B cell (primary cell): ENCODE data around the gene TCP11L2. TPM values are rescaled to one million over a fixed set of nuclear protein-coding genes. Genes with fewer than 3 reads are reported as not detected.

Experiments used
- ATAC-seq: fragments of 200-7000 bp; cut with Tn5 transposase; one replicate; pipeline ENCODE4 v1.10.0; 2021; ENCODE audit warnings: low read depth, mild to moderate bottlenecking, moderate number of reproducible peaks, moderate library complexity
- CTCF ChIA-PET: fragments of 350-600 bp; sonication (Branson Sonifier 250); formaldehyde crosslinking; loops from one replicate; lab custom pipeline; 2021; ENCODE audit warnings: antibody characterized with exemption, inconsistent platforms; lab: Charles Lee
- POLR2A ChIA-PET: fragments of 350-600 bp; sonication (Branson Sonifier 250); formaldehyde crosslinking; loops from one replicate; lab custom pipeline; 2021; ENCODE audit warnings: antibody characterized with exemption; lab: Charles Lee
- DNase-seq: peaks from one replicate; pipeline ENCODE4 v3.0.0; 2013
- H2AFZ ChIP-seq: 2 replicates; pipeline ENCODE4 v1.6.1; 2012; ENCODE audit warnings: mild to moderate bottlenecking, low read depth, low read length; ENCODE audit not compliant: insufficient read depth, poor library complexity, severe bottlenecking
- H3K27ac ChIP-seq, 2 donors: 1 replicate in 1 of 2; 2 replicates in 1 of 2; pipeline ENCODE4 v1.5.1; 2012 to 2013; ENCODE audit warnings: low read length in 2 of 2, mild to moderate bottlenecking in 2 of 2, moderate library complexity in 1 of 2
- H3K27me3 ChIP-seq, 4 experiments: fragments of 200-600 bp in 1 of 4; sonication (generic) in 1 of 4; replicated peaks in 1 of 4; 1 replicate in 2 of 4; 2 replicates in 2 of 4; pipeline versions ENCODE4 v1.6.1 to v1.7.0; 2013 to 2016; ENCODE audit warnings: low read length in 3 of 4, mild to moderate bottlenecking in 2 of 4, mixed read lengths in 1 of 4, moderate library complexity in 1 of 4; ENCODE audit not compliant: insufficient read depth in 4 of 4, control insufficient read depth in 3 of 4; ENCODE audit errors: control extremely low read depth in 1 of 4
- H3K36me3 ChIP-seq, 2 experiments: replicated peaks in 1 of 2; 1 replicate in 1 of 2; 2 replicates in 1 of 2; pipeline versions ENCODE4 v1.6.1 to v1.7.1; 2013; ENCODE audit warnings: low read length in 1 of 2; ENCODE audit not compliant: insufficient read depth in 2 of 2, control insufficient read depth in 1 of 2; ENCODE audit errors: control extremely low read depth in 1 of 2, extremely low read depth in 1 of 2
- H3K4me1 ChIP-seq, 2 donors: fragments of 200-600 bp in 1 of 2; sonication (generic) in 1 of 2; 1 replicate in 1 of 2; 2 replicates in 1 of 2; pipeline versions ENCODE4 v1.5.1 to v1.6.1; 2013 to 2017; ENCODE audit warnings: low read length in 2 of 2; ENCODE audit not compliant: control insufficient read depth in 2 of 2, insufficient read depth in 2 of 2
- H3K4me2 ChIP-seq: replicated peaks from 2 replicates; pipeline ENCODE3; 2012; ENCODE audit warnings: mild to moderate bottlenecking, low read depth, low read length; ENCODE audit not compliant: poor library complexity, severe bottlenecking
- H3K4me3 ChIP-seq, 5 experiments: fragments of 200-600 bp in 1 of 5; sonication (generic) in 1 of 5; 1 replicate in 3 of 5; 2 replicates in 2 of 5; pipeline versions ENCODE4 v1.5.1 to v1.7.0; 2011 to 2016; ENCODE audit warnings: low read length in 4 of 5, mild to moderate bottlenecking in 4 of 5, low read depth in 2 of 5, control low read depth in 1 of 5, moderate library complexity in 1 of 5; ENCODE audit not compliant: insufficient read depth in 1 of 5; ENCODE audit errors: control extremely low read depth in 1 of 5, extremely low read depth in 1 of 5
- H3K79me2 ChIP-seq: fragments of 200-600 bp; sonication (generic); one replicate; pipeline ENCODE4 v1.6.0; 2016; ENCODE audit warnings: low read length; ENCODE audit not compliant: control insufficient read depth, insufficient read depth
- H3K9ac ChIP-seq: fragments of 200-600 bp; sonication (generic); 2 replicates; pipeline ENCODE4 v1.6.1; 2017; ENCODE audit warnings: mild to moderate bottlenecking, low read length, moderate library complexity
- H3K9me3 ChIP-seq, 3 donors: one replicate each; pipeline versions ENCODE4 v1.6.1 to v1.7.1; 2013; ENCODE audit warnings: low read length in 2 of 3; ENCODE audit not compliant: control insufficient read depth in 2 of 3, insufficient read depth in 1 of 3; ENCODE audit errors: control extremely low read depth in 1 of 3
- H4K20me1 ChIP-seq: 2 replicates; pipeline ENCODE4 v1.6.0; 2012; ENCODE audit warnings: mild to moderate bottlenecking, low read length; ENCODE audit not compliant: insufficient read depth, control insufficient read depth, poor library complexity, severe bottlenecking
- H3K27ac Mint-ChIP-seq: one replicate; pipeline ENCODE4 v1.8.0; 2021; ENCODE audit warnings: mixed read lengths
- H3K27me3 Mint-ChIP-seq: one replicate; pipeline ENCODE4 v1.8.0; 2021; ENCODE audit warnings: mixed read lengths
- H3K4me1 Mint-ChIP-seq: one replicate; pipeline ENCODE4 v1.8.0; 2021; ENCODE audit warnings: mixed read lengths
- H3K4me3 Mint-ChIP-seq: one replicate; pipeline ENCODE4 v1.8.0; 2021; ENCODE audit warnings: mixed read lengths
- H3K9me3 Mint-ChIP-seq: one replicate; pipeline ENCODE4 v1.8.0; 2022; ENCODE audit warnings: mixed read lengths; ENCODE audit not compliant: insufficient read depth
- EZH2 ChIP-seq: IDR thresholded peaks from 2 replicates; pipeline ENCODE4 v1.6.1; 2012; ENCODE audit warnings: borderline replicate concordance, low read depth, mild to moderate bottlenecking, moderate library complexity, low read length; ENCODE audit not compliant: insufficient read depth, poor library complexity, severe bottlenecking
- WGBS: methylation state at CpG from one replicate; pipeline ENCODE4 v1.1.5; 2013; ENCODE audit warnings: missing lambda C conversion rate; ENCODE audit not compliant: insufficient coverage; 5-methylcytosine and 5-hydroxymethylcytosine counted together
- intact Hi-C: fragments of 100-400 bp; cut with micrococcal nuclease; formaldehyde crosslinking; loops from one replicate; pipeline ENCODE4 v1.10.0; 2022
- polyA plus RNA-seq: library from polyadenylated mRNA; depleted of rRNA; stranded (reverse); fragments of >200 nt; gene quantifications from 2 replicates; pipeline ENCODE4 v1.2.3, GENCODE V29; 2012
- total RNA-seq, 2 donors: library from RNA; stranded (reverse); fragments of 120-200 nt in 1 of 2; gene quantifications; 1 replicate in 1 of 2; 2 replicates in 1 of 2; pipeline versions ENCODE4 v1.2.3 to v1.2.4, GENCODE V29; 2013 to 2022
- TF ChIP-seq, protein P1 (sequence below): fragments of 200-600 bp; IDR thresholded peaks from one replicate; pipeline ENCODE4 v1.8.0; 2022; ENCODE audit warnings: antibody characterized with exemption, mild to moderate bottlenecking

TCP11L2 gene
- total and polyA plus RNA-seq, 2 donors (not counting 1 experiment from before 2014, with no cell fraction given) = 30.4 to 306 TPM

DNA sequence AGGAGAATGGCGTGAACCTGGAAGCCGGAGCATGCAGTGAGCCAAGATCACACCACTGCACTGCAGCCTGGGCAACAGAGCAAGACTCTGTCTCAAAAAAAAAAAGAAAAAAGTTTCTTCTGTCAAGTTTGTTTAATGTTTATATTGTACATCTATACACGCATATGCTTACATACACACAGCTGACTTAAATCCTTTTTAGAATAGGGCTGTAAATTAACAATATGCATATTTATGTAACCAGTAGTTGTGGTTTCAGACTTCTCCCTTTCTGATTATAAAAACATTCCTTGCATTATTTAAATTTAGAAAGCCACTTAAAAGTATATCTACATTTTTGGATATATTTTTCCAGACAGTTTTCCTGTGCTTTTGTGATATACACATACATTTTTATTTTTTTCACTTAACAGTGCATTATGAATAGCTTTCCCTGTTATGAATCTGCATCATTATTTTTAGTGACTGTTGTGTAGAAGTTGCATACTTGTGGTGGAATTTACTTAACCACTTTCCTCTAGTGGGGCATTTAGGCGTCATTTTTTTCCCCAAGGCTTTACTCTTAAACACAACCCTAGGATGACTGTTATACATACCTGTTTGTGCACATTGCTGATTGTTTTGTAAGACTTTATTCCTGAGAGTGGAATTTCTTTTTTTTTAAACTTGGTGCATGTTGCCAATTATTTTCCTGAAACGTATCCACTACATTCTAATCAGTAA is 84.4 kb downstream of the TCP11L2 start:
- Histone ChIP-seq H3K9me3 (peaks cover 0 to 3% (median 0%) of the 10 kb centered on the region in 3 donors), H3K36me3 (peaks cover 0 to 5% of the 10 kb centered on the region in 2 experiments), H3K4me3 (no peak overlapping the region), H3K9ac (no peak overlapping the region), H4K20me1 (no peaks in the 10 kb centered on the region), H3K27me3 (peaks cover 0 to 3% (median 0%) of the 10 kb centered on the region in 4 experiments), H3K27ac (no peak overlapping the region), H3K79me2 (no peaks in the 10 kb centered on the region), H3K4me2 (no peak overlapping the region), H2AFZ (no peak overlapping the region), H3K4me1 (no peaks in the 10 kb centered on the region)
- POLR2A ChIA-PET = no interaction called here
- 100% methylated on average over 2 of the region's 5 CpGs for WGBS
- H3K9me3 Mint-ChIP-seq = peaks cover 4% of the 10 kb centered on the region
- DNase-seq = no peak
- no peak overlapping the region for H3K27ac Mint-ChIP-seq
- intact Hi-C loops = loop anchor here (1.0 kb wide), 2 partner anchors 454 to 533 kb away; no protein-coding TSS in a partner anchor
- TF ChIP-seq, protein P1, sequence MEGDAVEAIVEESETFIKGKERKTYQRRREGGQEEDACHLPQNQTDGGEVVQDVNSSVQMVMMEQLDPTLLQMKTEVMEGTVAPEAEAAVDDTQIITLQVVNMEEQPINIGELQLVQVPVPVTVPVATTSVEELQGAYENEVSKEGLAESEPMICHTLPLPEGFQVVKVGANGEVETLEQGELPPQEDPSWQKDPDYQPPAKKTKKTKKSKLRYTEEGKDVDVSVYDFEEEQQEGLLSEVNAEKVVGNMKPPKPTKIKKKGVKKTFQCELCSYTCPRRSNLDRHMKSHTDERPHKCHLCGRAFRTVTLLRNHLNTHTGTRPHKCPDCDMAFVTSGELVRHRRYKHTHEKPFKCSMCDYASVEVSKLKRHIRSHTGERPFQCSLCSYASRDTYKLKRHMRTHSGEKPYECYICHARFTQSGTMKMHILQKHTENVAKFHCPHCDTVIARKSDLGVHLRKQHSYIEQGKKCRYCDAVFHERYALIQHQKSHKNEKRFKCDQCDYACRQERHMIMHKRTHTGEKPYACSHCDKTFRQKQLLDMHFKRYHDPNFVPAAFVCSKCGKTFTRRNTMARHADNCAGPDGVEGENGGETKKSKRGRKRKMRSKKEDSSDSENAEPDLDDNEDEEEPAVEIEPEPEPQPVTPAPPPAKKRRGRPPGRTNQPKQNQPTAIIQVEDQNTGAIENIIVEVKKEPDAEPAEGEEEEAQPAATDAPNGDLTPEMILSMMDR = no peak
- TF ChIP-seq EZH2 = no peak
- CTCF ChIA-PET = interaction anchor here (0.6 to 7.4 kb wide), 9 partner anchors 9 to 718 kb away, joined by 3 to 56 read pairs (median 4); no protein-coding TSS in a partner anchor
- no peak for ATAC-seq
- no peak overlapping the region for H3K4me3 Mint-ChIP-seq
- H3K4me1 Mint-ChIP-seq = no peaks in the 10 kb centered on the region
- H3K27me3 Mint-ChIP-seq = peaks cover 4% of the 10 kb centered on the region

DNA sequence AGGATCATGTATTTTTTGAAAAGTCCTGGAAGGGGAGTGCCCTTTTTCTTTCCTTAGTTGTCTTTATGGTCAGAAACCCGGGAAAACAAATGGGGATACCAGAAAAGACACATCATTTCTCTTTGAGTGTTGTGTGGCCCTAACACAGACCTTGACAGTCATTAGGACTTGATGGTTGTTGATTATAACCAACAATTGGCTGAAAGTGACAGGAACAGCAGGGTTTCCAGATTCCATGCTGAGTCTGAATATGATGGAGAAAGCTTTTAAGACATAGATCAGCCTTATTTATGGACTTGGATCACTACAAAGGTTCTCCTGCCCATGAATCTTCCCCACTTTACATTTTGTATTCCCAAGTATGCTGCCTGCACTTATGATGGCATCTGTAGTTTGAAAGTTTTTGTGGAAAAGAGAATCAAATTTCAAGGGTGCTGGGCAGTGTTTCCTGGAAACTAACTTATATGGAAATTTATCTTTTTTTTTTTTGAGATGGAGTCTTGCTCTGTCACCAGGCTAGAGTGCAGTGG is 85.4 kb downstream of the TCP11L2 start:
- Mint-ChIP-seq H3K27me3 (peaks cover 4% of the 10 kb centered on the region), H3K4me1 (no peaks in the 10 kb centered on the region), H3K9me3 (no peaks in the 10 kb centered on the region), H3K4me3 (no peak overlapping the region), H3K27ac (no peak overlapping the region)
- Histone ChIP-seq H3K9me3 (no peaks in the 10 kb centered on the region), H3K27me3 (peaks cover 0 to 3% (median 0%) of the 10 kb centered on the region in 4 experiments), H3K4me2 (no peak overlapping the region), H3K4me3 (no peak overlapping the region), H3K4me1 (no peaks in the 10 kb centered on the region), H3K79me2 (no peaks in the 10 kb centered on the region), H3K9ac (no peak overlapping the region), H3K27ac (no peak overlapping the region), H4K20me1 (no peaks in the 10 kb centered on the region), H3K36me3 (peaks cover 0 to 1% of the 10 kb centered on the region in 2 experiments), H2AFZ (no peak overlapping the region)
- WGBS = no CpG with 5 or more reads among the region's 1 CpG
- DNase-seq (no peak), ATAC-seq (no peak)
- ChIA-PET CTCF (interaction anchor here (0.9 to 7.4 kb wide), 7 partner anchors 10 to 717 kb away, joined by 3 to 56 read pairs (median 11); no protein-coding TSS in a partner anchor), POLR2A (no interaction called here)
- intact Hi-C loops = no loop called here
- no peak for TF ChIP-seq EZH2
- TF ChIP-seq, protein P1 = no peak
